Measurements from ENCODE around the gene ATP5PD.

ATP5PD gene

DNA sequence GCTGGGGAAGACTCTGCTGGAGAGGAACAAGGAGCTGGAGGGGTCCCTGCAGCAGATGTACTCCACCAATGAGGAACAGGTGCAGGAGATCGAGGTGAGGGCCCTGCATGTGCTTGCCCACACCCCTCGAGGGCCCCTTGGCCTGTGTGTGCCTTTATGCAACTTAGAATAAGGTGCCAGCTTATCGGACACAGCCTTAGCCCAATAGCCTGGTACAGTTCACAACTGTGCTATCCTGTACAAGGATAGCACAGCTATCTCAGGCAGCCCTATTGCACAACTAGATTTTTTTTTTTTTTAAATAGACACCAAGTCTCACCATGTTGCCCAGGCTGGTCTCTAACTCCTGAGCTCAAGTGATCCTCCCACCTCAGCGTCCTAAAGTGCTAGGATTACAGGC lies 47.2 kb downstream of the ATP5PD start:
- peaks cover 49% of the 10 kb centered on the region for H3K36me3 ChIP-seq (ENCODE audit: insufficient read depth, low read length)

DNA sequence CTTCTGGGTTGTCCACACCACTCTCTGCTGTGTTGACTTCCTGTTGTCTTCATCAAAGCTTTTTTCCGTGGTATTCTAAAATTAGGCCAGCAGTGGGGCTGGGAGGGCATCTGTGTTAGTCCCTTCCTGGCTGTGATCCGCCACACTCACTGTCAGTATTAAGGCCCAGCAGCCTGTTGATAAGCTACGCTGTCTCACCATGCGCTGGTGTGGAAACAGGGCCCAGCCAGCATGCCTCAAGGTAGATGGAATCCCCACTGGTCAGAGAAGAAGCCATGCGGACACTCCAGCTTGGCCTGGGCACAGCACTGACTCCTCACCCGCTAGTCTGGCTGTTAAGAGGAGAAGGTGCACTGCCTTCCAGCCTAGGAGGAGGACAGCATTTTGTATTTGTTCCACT lies 48.0 kb downstream of the ATP5PD start:
- Histone ChIP-seq H2AFZ (ENCODE audit: low read depth, low read length) (no peak overlapping the region), H3K4me1 (ENCODE audit: insufficient read depth, low read length) (no peaks in the 10 kb centered on the region), H3K27me3 (ENCODE audit: insufficient read depth, low read length) (no peaks in the 10 kb centered on the region), H3K4me3 (ENCODE audit: low read length) (no peak overlapping the region), H3K9me3 (ENCODE audit: low read length) (no peaks in the 10 kb centered on the region), H3K36me3 (ENCODE audit: insufficient read depth, low read length) (peaks cover 45% of the 10 kb centered on the region)

More for the DNA sequence above, 47.2 kb downstream of the ATP5PD start:
- Histone ChIP-seq H3K4me3 (ENCODE audit: low read length) (no peak overlapping the region), H2AFZ (ENCODE audit: low read depth, low read length) (no peak overlapping the region), H3K9me3 (ENCODE audit: low read length) (no peaks in the 10 kb centered on the region), H3K27me3 (ENCODE audit: insufficient read depth, low read length) (no peaks in the 10 kb centered on the region), H3K4me1 (ENCODE audit: insufficient read depth, low read length) (no peaks in the 10 kb centered on the region)

DNA sequence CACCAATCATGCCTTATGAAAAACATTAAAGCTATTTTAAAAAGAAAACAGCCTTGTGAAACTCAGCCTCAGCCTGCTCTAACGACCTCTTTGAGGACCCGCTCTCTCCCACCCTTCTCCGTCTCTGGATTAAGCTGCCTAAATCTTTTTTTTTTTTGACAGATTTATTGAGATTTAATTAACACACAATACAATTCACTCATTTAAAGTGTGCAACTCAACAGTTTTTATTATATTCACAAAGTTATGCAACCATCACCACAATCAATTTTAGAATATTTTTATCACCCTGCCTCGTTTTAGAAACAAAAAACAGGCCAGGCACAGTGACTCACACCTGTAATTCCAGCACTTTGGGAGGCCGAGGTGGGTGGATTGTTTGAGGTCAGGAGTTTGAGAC lies 50.9 kb downstream of the ATP5PD start:
- H3K36me3 ChIP-seq (ENCODE audit: insufficient read depth, low read length), result peaks cover 22% of the 10 kb centered on the region
- H2AFZ ChIP-seq (ENCODE audit: low read depth, low read length), result no peak overlapping the region
- no peaks in the 10 kb centered on the region for H3K9me3 ChIP-seq (ENCODE audit: low read length)
- H3K4me3 ChIP-seq (ENCODE audit: low read length), result no peak overlapping the region
- H3K27me3 ChIP-seq (ENCODE audit: insufficient read depth, low read length), result no peaks in the 10 kb centered on the region
- H3K4me1 ChIP-seq (ENCODE audit: insufficient read depth, low read length), result no peaks in the 10 kb centered on the region

DNA sequence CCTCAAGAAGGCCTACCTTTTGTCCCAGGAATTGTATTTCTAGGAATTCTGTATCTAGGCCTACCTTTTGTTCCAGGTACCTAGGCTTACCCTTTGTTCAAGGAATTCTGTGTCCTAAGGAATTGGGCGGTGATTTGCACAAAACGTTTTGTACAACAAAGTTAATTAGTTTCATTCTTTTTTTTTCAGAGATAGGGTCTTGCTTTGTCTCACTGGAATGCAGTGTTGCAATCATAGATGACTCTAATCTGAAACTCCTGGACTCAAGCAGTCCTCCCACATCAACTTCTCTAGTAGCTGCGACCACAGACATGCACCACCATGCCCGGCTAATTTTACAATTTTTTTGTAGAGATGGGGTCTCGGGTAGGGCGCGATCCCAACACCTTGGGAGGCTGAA lies 52.3 kb downstream of the ATP5PD start:
- H3K27me3 ChIP-seq (ENCODE audit: insufficient read depth, low read length), result no peaks in the 10 kb centered on the region
- H2AFZ ChIP-seq (ENCODE audit: low read depth, low read length), result no peak overlapping the region
- H3K9me3 ChIP-seq (ENCODE audit: low read length), result no peaks in the 10 kb centered on the region
- H3K4me3 ChIP-seq (ENCODE audit: low read length), result no peak overlapping the region
- H3K36me3 ChIP-seq (ENCODE audit: insufficient read depth, low read length), result peaks cover 16% of the 10 kb centered on the region
- no peaks in the 10 kb centered on the region for H3K4me1 ChIP-seq (ENCODE audit: insufficient read depth, low read length)

DNA sequence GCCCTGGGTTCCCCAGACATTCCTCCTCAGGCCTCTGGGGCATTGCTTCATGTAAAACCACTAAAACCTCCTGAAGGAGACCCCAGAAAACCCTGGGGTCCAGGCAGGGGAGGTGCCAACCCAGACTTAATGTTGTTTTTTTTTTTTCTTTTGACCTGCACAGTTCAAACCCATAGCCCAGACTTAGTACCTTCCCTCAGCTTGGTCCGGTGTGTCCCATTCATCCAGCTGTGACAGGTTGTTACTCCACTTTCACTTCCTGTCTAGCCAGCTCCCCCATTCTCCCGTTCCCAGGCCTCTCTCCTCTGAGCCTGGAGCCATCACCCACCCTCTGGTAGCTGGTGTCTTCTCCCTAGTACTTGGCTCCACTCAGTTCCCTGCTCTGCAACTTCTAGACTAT lies 54.5 kb downstream of the ATP5PD start:
- H3K4me3 ChIP-seq (ENCODE audit: low read length), result no peak overlapping the region
- peaks cover 10% of the 10 kb centered on the region for H3K4me1 ChIP-seq (ENCODE audit: insufficient read depth, low read length)
- peaks cover 8% of the 10 kb centered on the region for H3K36me3 ChIP-seq (ENCODE audit: insufficient read depth, low read length)
- no peaks in the 10 kb centered on the region for H3K27me3 ChIP-seq (ENCODE audit: insufficient read depth, low read length)
- no peak overlapping the region for H2AFZ ChIP-seq (ENCODE audit: low read depth, low read length)
- no peaks in the 10 kb centered on the region for H3K9me3 ChIP-seq (ENCODE audit: low read length)

DNA sequence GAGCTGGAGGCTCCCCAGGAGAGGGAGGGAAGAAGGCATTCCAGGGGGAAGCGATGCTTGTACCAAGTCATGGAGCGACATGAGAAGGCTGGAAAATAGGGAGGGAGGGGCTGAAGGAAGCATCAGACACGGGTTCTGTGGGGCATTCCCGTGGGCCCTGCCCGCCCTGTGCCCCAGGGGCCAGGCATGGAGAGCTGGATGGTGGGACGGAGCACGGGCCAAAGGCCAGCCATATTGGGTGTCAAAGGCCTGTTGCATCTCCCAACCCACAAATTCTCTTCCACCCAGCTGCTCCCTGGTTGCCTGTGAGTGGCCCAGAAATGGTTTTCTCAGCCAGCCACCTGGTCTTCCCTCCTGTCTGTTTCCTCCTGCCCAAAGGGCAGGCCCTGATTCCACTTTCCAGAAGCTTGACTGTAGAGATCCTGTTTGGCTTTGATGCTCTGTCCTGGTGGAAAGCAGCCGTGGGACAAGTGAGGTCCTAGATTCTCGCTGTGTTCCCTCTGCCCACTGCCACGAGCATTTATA lies 56.1 kb downstream of the ATP5PD start:
- Histone ChIP-seq H3K9me3 (ENCODE audit: low read length) (no peaks in the 10 kb centered on the region), H3K27me3 (ENCODE audit: insufficient read depth, low read length) (no peaks in the 10 kb centered on the region), H3K36me3 (ENCODE audit: insufficient read depth, low read length) (peaks cover 6% of the 10 kb centered on the region), H2AFZ (ENCODE audit: low read depth, low read length) (no peak overlapping the region), H3K4me1 (ENCODE audit: insufficient read depth, low read length) (peaks cover 13% of the 10 kb centered on the region), H3K4me3 (ENCODE audit: low read length) (no peak overlapping the region)

Measured in neuron (in vitro differentiated cells).